GM12878 (cell line): Measurements from ENCODE around the gene UST. TPM values are rescaled to one million over a fixed set of nuclear protein-coding genes. Genes with fewer than 3 reads are reported as not detected.

Experiments
- ATAC-seq: fragments of 200-7000 bp; cut with Tn5 transposase; 3 replicates; pipeline ENCODE4 v1.9.1; 2020; ENCODE audit warnings: mild to moderate bottlenecking, moderate library complexity
- BruUV-seq: library from RNA; stranded (reverse); fragments of 400-500 nt; replicated peaks from 2 replicates; lab custom pipeline; 2021; lab: Mats Ljungman, UMichigan
- CTCF ChIA-PET: fragments of 300-600 bp; sonication (Branson Sonifier 250); formaldehyde crosslinking; extraction: SDS; loops from one replicate; lab custom pipeline; 2021; ENCODE audit warnings: inconsistent platforms; lab: Yijun Ruan, JAX
- POLR2A ChIA-PET: fragments of 350-600 bp; formaldehyde crosslinking; extraction: SDS; loops from one replicate; lab custom pipeline; 2021; ENCODE audit warnings: inconsistent platforms; lab: Charles Lee
- RAD21 ChIA-PET: fragments of 300-600 bp; sonication (Branson Sonifier 250); formaldehyde crosslinking; loops from one replicate; lab custom pipeline; 2023; ENCODE audit warnings: antibody characterized with exemption; ENCODE audit not compliant: unreplicated experiment; lab: Charles Lee
- SMC1A ChIA-PET: fragments of 300-600 bp; sonication (Branson Sonifier 250); formaldehyde crosslinking; loops from one replicate; lab custom pipeline; 2023; ENCODE audit not compliant: unreplicated experiment, uncharacterized antibody; lab: Charles Lee
- DNase-seq: peaks from one replicate; pipeline ENCODE4 v3.0.0-alpha.2; 2011; ENCODE audit warnings: low read depth, low spot score
- FAIRE-seq: peaks from 3 replicates; lab custom pipeline; 2011; peaks lifted over from hg19 to GRCh38; lab: Jason Lieb, UNC
- H2AFZ ChIP-seq: 2 replicates; pipeline ENCODE4 v1.6.0; 2011; ENCODE audit warnings: low read depth, low read length, control low read depth; ENCODE audit not compliant: control insufficient read depth
- H3K27ac ChIP-seq: 2 replicates; pipeline ENCODE4 v1.5.1; 2011; ENCODE audit warnings: control low read depth; ENCODE audit not compliant: control insufficient read depth, insufficient read depth
- H3K27me3 ChIP-seq, 2 experiments: replicated peaks in 1 of 2; 2 replicates each; pipeline versions ENCODE4 v1.6.0 to v1.6.1; 2011; ENCODE audit warnings: low read length in 1 of 2; ENCODE audit not compliant: control insufficient read depth in 2 of 2, insufficient read depth in 2 of 2
- H3K36me3 ChIP-seq, 2 experiments: 2 replicates each; pipeline ENCODE4 v1.5.1; 2011; ENCODE audit warnings: low read length in 1 of 2; ENCODE audit not compliant: control insufficient read depth in 2 of 2, insufficient read depth in 2 of 2
- H3K4me1 ChIP-seq: 2 replicates; pipeline ENCODE4 v1.6.1; 2011; ENCODE audit warnings: mild to moderate bottlenecking, low read length, moderate library complexity, mixed read lengths; ENCODE audit not compliant: control insufficient read depth, insufficient read depth
- H3K4me2 ChIP-seq: 2 replicates; pipeline ENCODE4 v1.6.0; 2011; ENCODE audit warnings: control low read depth; ENCODE audit not compliant: control insufficient read depth, insufficient read depth
- H3K4me3 ChIP-seq: fragments of 200-600 bp; sonication (generic); 2 replicates; pipeline ENCODE4 v1.5.1; 2016
- H3K79me2 ChIP-seq: 2 replicates; pipeline ENCODE4 v1.6.0; 2011; ENCODE audit warnings: low read length; ENCODE audit not compliant: control insufficient read depth, insufficient read depth
- H3K9ac ChIP-seq: 2 replicates; pipeline ENCODE4 v1.8.0; 2011; ENCODE audit warnings: low read length, control low read depth, mixed read lengths; ENCODE audit not compliant: control insufficient read depth, insufficient read depth
- H3K9me3 ChIP-seq: replicated peaks from 3 replicates; pipeline ENCODE4 v1.5.1; 2011; ENCODE audit warnings: mild to moderate bottlenecking, low read length; ENCODE audit not compliant: control insufficient read depth, insufficient read depth
- H4K20me1 ChIP-seq: 2 replicates; pipeline ENCODE4 v1.6.0; 2011; ENCODE audit not compliant: control insufficient read depth, insufficient read depth
- CHD1 ChIP-seq: IDR thresholded peaks from 2 replicates; pipeline ENCODE4 v1.6.1; 2012; ENCODE audit warnings: low read depth, low read length, improper control_type of control experiment
- EED ChIP-seq: sonication (generic); IDR thresholded peaks from 2 replicates; pipeline ENCODE4 v1.6.1; 2016; ENCODE audit warnings: antibody characterized with exemption, low read depth
- ELK1 ChIP-seq: IDR thresholded peaks from 2 replicates; pipeline ENCODE4 v1.6.1; 2012; ENCODE audit warnings: low read depth, low read length, improper control_type of control experiment
- HDGF ChIP-seq: fragments of 450-650 bp; IDR thresholded peaks from 2 replicates; pipeline ENCODE4 v1.6.1; 2016; ENCODE audit warnings: antibody characterized with exemption
- LARP7 ChIP-seq: fragments of 450-650 bp; IDR thresholded peaks from 2 replicates; pipeline ENCODE4 v1.6.1; 2017; ENCODE audit warnings: mild to moderate bottlenecking
- MXI1 ChIP-seq: fragments of 150-350 bp; IDR thresholded peaks from 2 replicates; pipeline ENCODE4 v1.6.1; 2011; ENCODE audit warnings: low read depth, mild to moderate bottlenecking, inconsistent platforms, low read length, improper control_type of control experiment
- POLR2A ChIP-seq: IDR thresholded peaks from 2 replicates; pipeline ENCODE4 v1.6.1; 2011; ENCODE audit warnings: low read depth, mild to moderate bottlenecking, low read length
- POLR2AphosphoS2 ChIP-seq: IDR thresholded peaks from 2 replicates; pipeline ENCODE4 v1.6.1; 2011; ENCODE audit warnings: low read depth, mild to moderate bottlenecking, low read length, improper control_type of control experiment, moderate library complexity
- RAD51 ChIP-seq: fragments of 450-650 bp; IDR thresholded peaks from 2 replicates; pipeline ENCODE4 v1.6.1; 2016; ENCODE audit warnings: moderate library complexity, mild to moderate bottlenecking, inconsistent platforms
- ZNF24 ChIP-seq: fragments of 450-650 bp; IDR thresholded peaks from 2 replicates; pipeline ENCODE4 v1.6.1; 2017; ENCODE audit warnings: antibody characterized with exemption, mild to moderate bottlenecking
- WGBS: methylation state at CpG from one replicate; pipeline ENCODE4 v1.1.6; 2016; ENCODE audit warnings: low lambda C conversion rate; ENCODE audit not compliant: insufficient replicate concordance, insufficient coverage; ENCODE audit errors: missing lambda C conversion rate; 5-methylcytosine and 5-hydroxymethylcytosine counted together
- in situ Hi-C: fragments of 300-500 bp; cut with MboI; formaldehyde crosslinking; loops from 9 replicates; pipeline ENCODE4 v1.14.3; 2018; ENCODE audit warnings: mixed read lengths
- intact Hi-C: fragments of 100-400 bp; cut with micrococcal nuclease; formaldehyde crosslinking; loops from one replicate; pipeline ENCODE4 v1.14.2; 2022; ENCODE audit not compliant: unreplicated experiment
- polyA plus RNA-seq, 11 experiments: library from polyadenylated mRNA; depleted of rRNA in 4 of 11; unstranded in 6 of 11; stranded (reverse) in 5 of 11; fragments of >200 nt; fragmentation: Nextera tagmentation in 4 of 11; fragmentation: Illumina TruSeq in 1 of 11; extraction: Ambion mirVana in 4 of 11; extraction: Trizol in 1 of 11; gene quantifications; 1 replicate in 1 of 11; 2 replicates in 10 of 11; pipeline versions ENCODE4 v1.2.1 to v1.2.3, GENCODE V29; 2011 to 2016; ENCODE audit warnings: inconsistent platforms in 2 of 11, missing spikeins in 2 of 11, low read depth in 1 of 11
- total RNA-seq, 4 experiments: library from RNA; depleted of rRNA in 3 of 4; stranded (reverse); fragments of >200 nt in 3 of 4; fragmentation: Illumina TruSeq in 1 of 4; extraction: Trizol in 1 of 4; gene quantifications; 2 replicates each; pipeline versions ENCODE4 v1.2.1 to v1.2.3, GENCODE V29; 2013 to 2021

The UST gene
- total and polyA plus RNA-seq, 10 of the 15 experiments (the other 5 are each of a cell fraction or from before 2014, with no cell fraction given), result 0.74 to 43.3 (median 2.2) TPM

GRCh38 chr6:148924226-148925012, 177.6 kb downstream of the UST start:
- no peak for DNase-seq
- ChIA-PET SMC1A (interaction anchor here (0.9 to 1.2 kb wide), 2 partner anchors 10 to 48 kb away, joined by 3 to 5 read pairs; no protein-coding TSS in a partner anchor), RAD21 (no interaction called here), CTCF (no interaction called here), POLR2A (no interaction called here)
- Histone ChIP-seq H3K4me2 (no peak overlapping the region), H3K36me3 (no peaks in the 10 kb centered on the region), H3K4me3 (no peak overlapping the region), H4K20me1 (no peaks in the 10 kb centered on the region), H3K4me1 (no peaks in the 10 kb centered on the region), H3K79me2 (no peaks in the 10 kb centered on the region), H2AFZ (no peak overlapping the region), H3K9ac (no peak overlapping the region), H3K9me3 (no peaks in the 10 kb centered on the region), H3K27me3 (no peaks in the 10 kb centered on the region; a peak in 1 of 4 replicates), H3K27ac (no peak overlapping the region)
- ATAC-seq, result no peak
- intact Hi-C loops, result no loop called here
- in situ Hi-C loops, result no loop called here
- no peak for FAIRE-seq
- no peak for TF ChIP-seq LARP7
- no peak for TF ChIP-seq CHD1
- TF ChIP-seq EED, result no peak
- TF ChIP-seq RAD51, result no peak
- no peak for TF ChIP-seq ELK1
- no peak for TF ChIP-seq MXI1
- TF ChIP-seq HDGF, result no peak
- no peak for TF ChIP-seq POLR2AphosphoS2
- no peak for TF ChIP-seq ZNF24
- no peak for TF ChIP-seq POLR2A
- 29% methylated on average over 8 of the region's 8 CpGs for WGBS
- no TSS peak for BruUV-seq
